ENCODE results near the gene HCFC1.

The HCFC1 gene

GRCh38 chrX:153902385-153902784, 69.2 kb downstream of the HCFC1 start:
- DNase-seq (ENCODE audit: low read depth), result no peak

- no peak for DNase-seq (ENCODE audit: low read depth)
Measured at GRCh38 chrX:153901753-153902140, 69.9 kb downstream of the HCFC1 start.

GRCh38 chrX:153900831-153901752, 70.5 kb downstream of the HCFC1 start:
- peak; percentile 31 for DNase-seq (ENCODE audit: low read depth)

- no peak for DNase-seq (ENCODE audit: low read depth)
Measured at GRCh38 chrX:153897899-153898298, 73.7 kb downstream of the HCFC1 start.

Measured in activated T-cell treated with anti-CD3 and anti-CD28 coated beads for 24 hours (primary cell).